Esophagus muscularis mucosa (tissue), 4 donors: ENCODE measurements around the gene NELFA. TPM values are rescaled to one million over a fixed set of nuclear protein-coding genes. Genes with fewer than 3 reads are reported as not detected.

Experiments
- DNase-seq: peaks from one replicate; pipeline ENCODE4 v3.0.0-alpha.2; 2017; ENCODE audit errors: extremely low spot score
- H3K27ac ChIP-seq, 4 donors: fragments of 200-600 bp; sonication (generic); replicated peaks in 1 of 4; 1 replicate in 3 of 4; 2 replicates in 1 of 4; pipeline ENCODE4 v1.5.1; 2016 to 2019; ENCODE audit warnings: mild to moderate bottlenecking in 1 of 4
- H3K27me3 ChIP-seq, 4 donors: fragments of 200-600 bp; sonication (generic); one replicate each; pipeline versions ENCODE4 v1.5.1 to v1.6.0; 2016 to 2019
- H3K36me3 ChIP-seq, 4 donors: fragments of 200-600 bp; sonication (generic); one replicate each; pipeline ENCODE4 v1.5.1; 2016 to 2019
- H3K4me1 ChIP-seq, 4 donors: fragments of 200-600 bp; sonication (generic); one replicate each; pipeline ENCODE4 v1.5.1; 2016 to 2019
- H3K4me3 ChIP-seq, 4 donors: fragments of 200-600 bp; sonication (generic); 1 replicate in 2 of 4; 2 replicates in 2 of 4; pipeline ENCODE4 v1.5.1; 2016 to 2019; ENCODE audit warnings: mild to moderate bottlenecking in 4 of 4, moderate library complexity in 1 of 4
- H3K9me3 ChIP-seq, 4 donors: fragments of 200-600 bp; sonication (generic); 1 replicate in 3 of 4; 2 replicates in 1 of 4; pipeline ENCODE4 v1.5.1; 2016 to 2019
- CTCF ChIP-seq, 3 experiments: fragments of 200-600 bp in 2 of 3; fragments of 450-650 bp in 1 of 3; sonication (generic) in 2 of 3; IDR thresholded peaks; one replicate each; pipeline ENCODE4 v1.5.1; 2017 to 2019; ENCODE audit warnings: antibody characterized with exemption in 3 of 3, mild to moderate bottlenecking in 2 of 3, moderate library complexity in 1 of 3
- EP300 ChIP-seq: sonication (generic); formaldehyde crosslinking; IDR thresholded peaks from one replicate; pipeline ENCODE4 v1.6.1; 2017; ENCODE audit warnings: antibody characterized with exemption
- POLR2A ChIP-seq: fragments of 450-650 bp; IDR thresholded peaks from one replicate; pipeline ENCODE4 v1.6.1; 2017; ENCODE audit warnings: antibody characterized with exemption, moderate library complexity, mild to moderate bottlenecking, low read depth
- POLR2AphosphoS5 ChIP-seq, 2 donors: sonication (generic); formaldehyde crosslinking; IDR thresholded peaks; one replicate each; pipeline ENCODE4 v1.6.1; 2017; ENCODE audit warnings: antibody characterized with exemption in 2 of 2
- WGBS: methylation state at CpG from one replicate; pipeline ENCODE4 v1.1.5; 2018; 5-methylcytosine and 5-hydroxymethylcytosine counted together
- intact Hi-C: fragments of 100-400 bp; cut with DNase I; formaldehyde crosslinking; loops from one replicate; pipeline ENCODE4 v1.15.1; 2023
- total RNA-seq, 4 donors: library from RNA; depleted of rRNA; stranded (reverse); fragments of >200 nt; gene quantifications; one replicate each; pipeline versions ENCODE4 v1.1.0 to v1.2.1, GENCODE V29; 2016

The NELFA gene
- total RNA-seq, 4 donors from 2014 or later = 15.4 to 23.7 (median 18.7) TPM

GRCh38 chr4:1981251-1982058, 27.3 kb downstream of the NELFA start:
- 83% methylated on average over 20 of the region's 22 CpGs for WGBS
- intact Hi-C loops = no loop called here
- H3K27me3 ChIP-seq = no peaks in the 10 kb centered on the region
- TF ChIP-seq CTCF (IDR thresholded peaks at IDR 0.05) (no peak), POLR2AphosphoS5 (IDR thresholded peaks at IDR 0.05) (no peak), EP300 (no peak), POLR2A (no peak)
- no peak overlapping the region for H3K27ac ChIP-seq
- DNase-seq = no peak
- H3K4me1 ChIP-seq = peaks cover 0 to 9% (median 0%) of the 10 kb centered on the region in 4 donors
- H3K9me3 ChIP-seq = no peaks in the 10 kb centered on the region
- no peak overlapping the region for H3K4me3 ChIP-seq
- peaks cover 67 to 100% (median 99%) of the 10 kb centered on the region in 4 donors for H3K36me3 ChIP-seq

- DNase-seq = no peak
These were observed 28.2 kb downstream of the NELFA start for GRCh38 chr4:1980561-1981041.

GRCh38 chr4:1979477-1980196, 29.1 kb downstream of the NELFA start:
- WGBS = 86% methylated on average over 18 of the region's 22 CpGs
- intact Hi-C loops = no loop called here
- Histone ChIP-seq H3K27me3 (no peaks in the 10 kb centered on the region), H3K36me3 (peaks cover 68 to 100% (median 99%) of the 10 kb centered on the region in 4 donors), H3K4me3 (no peak overlapping the region), H3K27ac (no peak overlapping the region), H3K9me3 (no peaks in the 10 kb centered on the region), H3K4me1 (peaks cover 0 to 9% (median 0%) of the 10 kb centered on the region in 4 donors)
- no peak for DNase-seq
- TF ChIP-seq POLR2AphosphoS5 (IDR thresholded peaks at IDR 0.05) = no peak

More at GRCh38 chr4:1980561-1981041, 28.2 kb downstream of the NELFA start:
- Histone ChIP-seq H3K4me1 (peaks cover 0 to 9% (median 0%) of the 10 kb centered on the region in 4 donors), H3K4me3 (no peak overlapping the region), H3K27ac (no peak overlapping the region), H3K27me3 (no peaks in the 10 kb centered on the region), H3K36me3 (peaks cover 67 to 100% (median 99%) of the 10 kb centered on the region in 4 donors), H3K9me3 (no peaks in the 10 kb centered on the region)
- TF ChIP-seq POLR2A = no peak
- TF ChIP-seq POLR2AphosphoS5 (IDR thresholded peaks at IDR 0.05) = no peak
- TF ChIP-seq EP300 = no peak
- TF ChIP-seq CTCF (IDR thresholded peaks at IDR 0.05) = no peak
- intact Hi-C loops = no loop called here
- WGBS = 89% methylated on average over 12 of the region's 16 CpGs

- DNase-seq = no peak
- no peaks in the 10 kb centered on the region for H3K9me3 ChIP-seq
- no peak overlapping the region for H3K4me3 ChIP-seq
- no peak for TF ChIP-seq EP300
- no peak for TF ChIP-seq POLR2AphosphoS5 (IDR thresholded peaks at IDR 0.05)
- TF ChIP-seq CTCF (IDR thresholded peaks at IDR 0.05) = no peak
- TF ChIP-seq POLR2A = no peak
- H3K4me1 ChIP-seq = peaks cover 0 to 2% (median 0%) of the 10 kb centered on the region in 4 donors
- 92% methylated on average over 45 of the region's 45 CpGs for WGBS
- peaks cover 64 to 100% (median 99%) of the 10 kb centered on the region in 4 donors for H3K36me3 ChIP-seq
- H3K27ac ChIP-seq = no peak overlapping the region
- H3K27me3 ChIP-seq = no peaks in the 10 kb centered on the region
- intact Hi-C loops = no loop called here
These were observed 29.9 kb downstream of the NELFA start for GRCh38 chr4:1978741-1979476.
